GM21619 (cell line): ENCODE measurements around the gene RGL4.
A peak's percentile ranks its signal among the peaks of the same experiment; 100 is the strongest.

Experiments used
- ATAC-seq: cut with Tn5 transposase; IDR thresholded peaks from one replicate; pipeline ENCODE4 v1.9.1; 2021; ENCODE audit not compliant: unreplicated experiment

Gene RGL4

DNA sequence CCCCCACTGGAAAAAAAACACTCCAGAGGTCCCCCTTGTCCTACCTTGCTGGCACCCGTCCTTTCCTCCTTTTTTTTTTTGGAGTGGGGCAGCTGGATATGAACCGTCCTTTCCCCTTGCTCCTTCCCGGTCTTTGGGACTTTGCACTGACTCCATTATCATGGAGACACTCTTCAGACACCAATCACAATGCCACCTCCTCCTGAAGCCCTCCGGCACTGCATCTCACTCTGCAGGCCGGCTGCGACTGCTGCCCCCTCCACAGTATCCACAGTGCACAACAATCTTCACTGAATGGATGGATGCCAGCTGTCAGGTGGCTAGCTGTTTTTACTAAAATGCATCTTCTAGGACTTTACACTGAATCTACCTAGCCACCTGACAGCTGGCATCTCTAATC, 12.7 kb upstream of the RGL4 start:
- ATAC-seq: no peak

DNA sequence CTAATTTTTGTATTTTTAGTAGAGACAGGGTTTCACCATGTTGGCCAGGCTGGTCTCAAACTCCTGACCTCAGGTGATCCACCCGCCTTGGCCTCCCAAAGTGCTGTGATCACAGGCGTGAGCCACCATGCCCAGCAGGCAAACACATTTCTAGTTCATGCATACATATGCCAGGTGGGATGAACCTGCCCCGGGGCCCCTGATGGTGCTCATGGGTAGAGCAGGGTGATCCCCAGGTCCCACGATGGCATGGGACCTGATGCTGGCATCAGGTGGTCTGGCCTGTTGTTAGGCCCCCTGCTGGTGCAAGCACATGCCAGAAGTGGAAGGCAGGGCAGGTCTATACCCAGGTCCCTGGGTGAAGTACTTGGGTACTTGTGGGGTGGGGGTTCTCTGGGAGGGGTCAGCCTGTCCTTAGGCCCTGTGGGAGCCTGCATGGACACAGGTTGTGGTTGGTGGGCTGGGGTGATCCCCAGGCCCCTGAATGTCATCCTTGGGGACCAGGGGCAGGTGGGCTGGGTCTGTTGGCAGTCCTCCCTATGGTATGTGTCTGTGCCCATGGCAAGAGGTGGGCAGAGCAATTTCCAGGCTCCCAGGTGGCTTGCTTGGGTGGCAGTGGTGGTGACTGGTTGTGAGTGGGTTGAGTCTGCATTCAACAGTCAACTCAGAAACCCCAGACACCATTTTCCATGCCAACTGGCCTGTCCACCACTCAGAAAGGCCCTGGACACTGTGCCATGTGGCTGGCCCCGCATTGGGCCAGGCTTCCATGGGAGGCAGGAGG, 9.6 kb upstream of the RGL4 start:
- ATAC-seq: no peak

DNA sequence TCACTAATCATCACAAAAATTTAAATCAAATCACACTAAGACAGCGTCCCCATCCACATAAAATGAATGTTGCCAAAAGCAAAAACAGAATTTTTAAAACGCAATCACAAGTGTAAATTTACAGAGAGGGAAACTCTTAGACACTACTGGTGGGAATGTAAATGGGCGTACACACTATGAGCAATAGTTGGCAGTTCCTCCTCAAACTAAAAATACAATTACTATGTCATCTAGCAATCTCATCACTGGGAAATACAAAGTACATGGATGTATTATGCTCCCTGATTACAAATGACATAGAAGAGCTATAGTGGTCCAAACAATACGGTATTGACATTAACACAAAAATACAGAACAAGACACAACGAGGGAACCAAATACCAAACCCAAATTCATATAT, 8.7 kb upstream of the RGL4 start:
- ATAC-seq: no peak

DNA sequence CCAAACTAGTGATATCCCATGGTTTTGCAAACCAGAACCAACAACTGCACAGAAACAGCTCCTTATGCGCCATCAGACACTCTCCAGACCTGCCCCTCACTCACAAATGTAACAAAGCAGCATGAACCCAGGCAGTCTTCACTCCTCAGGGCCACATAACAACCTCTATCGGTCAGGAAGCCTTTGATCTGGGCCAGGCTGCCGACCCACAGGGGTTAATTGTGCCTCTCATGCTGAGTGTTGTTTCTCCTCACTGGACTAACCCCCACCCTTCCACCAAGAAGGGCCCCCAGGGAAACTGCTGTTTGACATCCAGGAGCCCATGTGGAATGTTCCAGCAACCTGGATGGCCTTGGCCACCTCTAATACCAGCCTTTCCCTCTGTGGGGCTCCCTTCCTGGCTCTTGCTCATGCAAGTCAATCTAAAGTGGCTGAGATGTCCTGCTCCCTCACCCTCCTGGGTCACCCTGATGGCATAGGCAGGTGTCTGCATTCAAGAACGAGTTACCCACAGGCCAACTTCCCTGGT, 7.9 kb upstream of the RGL4 start:
- no peak for ATAC-seq

DNA sequence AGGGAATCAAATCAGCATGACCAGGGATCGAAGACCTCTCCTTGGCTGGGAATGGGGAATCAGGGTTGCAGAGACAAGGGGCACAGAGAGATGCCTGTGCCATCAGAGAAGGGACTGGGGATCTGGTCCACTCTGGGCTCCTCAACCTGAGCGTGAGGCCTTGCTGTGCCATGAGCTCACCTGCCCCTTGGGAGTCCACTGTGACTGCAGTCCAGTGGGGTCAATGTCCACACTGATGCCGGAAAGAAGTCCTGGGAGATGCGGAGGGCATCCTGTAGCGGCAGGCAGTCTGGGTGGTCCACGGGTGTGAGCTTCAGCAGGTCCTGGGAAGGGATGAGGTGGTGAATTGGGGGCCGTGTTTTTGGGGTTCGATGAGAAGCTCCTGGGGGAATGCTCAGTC, 7.3 kb upstream of the RGL4 start:
- ATAC-seq: no peak

DNA sequence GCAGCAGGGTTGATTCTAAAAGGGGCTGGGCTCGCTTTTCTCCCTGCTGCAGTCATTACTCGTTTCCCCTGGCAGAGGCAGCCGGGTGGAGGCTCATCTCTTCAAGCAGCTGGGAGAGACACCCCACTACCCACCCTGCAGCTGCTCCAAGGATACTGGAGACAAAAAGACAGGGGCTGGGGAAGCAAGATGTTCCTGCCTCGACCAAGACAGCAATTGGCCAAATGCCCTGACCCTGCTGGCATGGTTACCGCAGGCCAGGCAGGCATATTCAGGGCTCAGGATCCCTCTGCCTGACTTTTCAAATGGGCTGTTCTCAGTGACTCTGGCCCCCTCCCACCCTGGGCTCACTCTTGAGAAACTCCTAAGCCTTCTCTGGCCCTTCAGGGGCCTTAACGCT, 6.8 kb upstream of the RGL4 start:
- ATAC-seq: no peak

DNA sequence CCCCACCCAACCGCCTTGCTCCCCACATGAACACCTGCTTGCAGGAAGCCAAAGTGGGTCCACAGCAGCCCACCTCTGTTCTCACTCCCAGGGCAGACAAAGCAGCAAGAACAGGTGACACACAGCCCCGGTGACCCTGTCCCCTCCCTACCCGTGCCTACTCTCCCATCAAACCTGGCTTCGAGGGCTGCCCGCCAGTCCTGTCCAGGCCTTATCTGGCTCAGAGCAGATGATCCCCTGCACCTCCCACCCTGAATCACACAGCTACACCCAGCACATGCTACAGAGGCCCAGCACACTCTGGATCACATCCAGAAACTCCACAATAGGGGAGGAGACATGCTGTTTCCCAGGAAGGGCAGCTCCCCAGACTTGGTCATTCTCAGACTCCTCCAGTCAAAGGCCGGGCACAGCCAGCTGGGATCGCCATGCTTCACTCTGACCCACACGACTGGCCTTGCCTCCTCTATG, 6.2 kb upstream of the RGL4 start:
- no peak for ATAC-seq

DNA sequence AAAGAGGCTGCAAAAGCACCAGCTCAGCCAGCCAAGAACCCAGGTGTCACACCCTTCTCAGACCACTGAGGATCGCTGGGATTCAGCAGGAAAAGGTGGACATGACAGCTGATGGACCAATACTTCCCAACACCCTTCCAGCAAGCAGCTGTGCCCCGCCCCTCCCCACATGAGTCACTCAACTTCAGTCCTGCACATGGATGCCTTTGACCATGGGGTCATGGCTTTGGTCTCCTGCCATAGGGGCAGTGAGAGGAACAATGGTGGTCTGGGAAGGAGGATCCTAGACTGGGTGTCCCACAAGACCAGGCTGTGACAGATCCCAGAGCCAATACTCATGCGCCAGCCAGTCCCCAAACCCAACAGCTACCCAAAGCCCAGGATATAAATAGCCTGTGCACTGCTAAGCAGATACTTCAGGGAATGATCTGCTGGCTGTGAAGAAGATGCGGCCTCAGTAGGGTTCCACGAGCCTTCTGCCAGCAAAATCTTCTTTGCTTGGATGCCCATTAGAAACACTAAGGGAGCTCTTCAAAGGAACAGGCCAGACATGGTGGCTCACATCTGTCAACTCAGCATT, 5.5 kb upstream of the RGL4 start:
- no peak for ATAC-seq

DNA sequence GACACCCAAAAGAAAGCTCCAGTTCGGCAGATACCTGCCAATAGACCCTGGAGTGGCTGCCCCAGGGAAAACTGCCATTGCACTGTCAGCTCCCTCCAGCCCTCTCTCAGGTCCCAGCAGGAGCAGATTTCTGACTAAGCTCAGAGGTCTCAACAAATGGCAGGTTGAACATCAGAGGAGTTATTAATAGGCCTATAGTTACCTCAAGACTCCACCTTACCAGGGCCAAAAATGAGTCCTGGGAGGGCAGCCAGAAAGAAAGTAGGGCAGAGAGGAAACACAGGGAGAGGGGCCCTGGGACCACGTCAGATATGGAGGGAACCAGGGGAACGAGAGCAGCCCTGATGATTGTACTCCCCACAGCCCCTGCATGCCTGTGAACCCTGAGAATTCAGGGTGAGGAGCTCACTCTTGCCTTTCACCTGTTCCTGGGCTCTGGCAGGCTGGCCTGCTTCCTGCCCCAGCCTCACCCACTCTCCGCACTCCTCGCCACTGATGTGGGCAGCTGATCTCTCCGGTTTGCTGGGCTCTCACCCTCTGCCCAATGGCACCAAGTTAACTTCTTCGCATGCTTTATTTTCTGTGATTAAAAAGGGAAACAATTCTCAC, 4.3 kb upstream of the RGL4 start:
- no peak for ATAC-seq

DNA sequence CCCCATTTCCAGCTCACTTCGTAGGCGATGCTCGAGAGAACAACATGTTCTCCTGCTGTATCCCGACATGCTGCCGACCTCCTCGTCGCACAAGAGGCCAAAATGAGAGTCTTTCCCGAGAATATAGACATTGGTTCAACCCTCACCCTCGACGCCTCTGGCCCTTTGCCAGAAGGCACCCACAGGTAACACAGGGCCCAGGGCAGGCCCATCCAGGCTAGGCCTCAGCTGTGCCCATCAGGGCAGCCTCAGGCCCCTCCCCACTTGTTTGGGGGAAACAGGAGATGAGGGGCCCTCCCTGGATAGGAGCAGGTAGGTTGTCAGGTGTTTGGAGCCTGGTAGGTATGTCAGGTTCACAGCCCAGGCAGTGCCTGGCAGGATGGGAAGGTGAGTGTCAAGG, 2.7 kb upstream of the RGL4 start:
- no peak for ATAC-seq

DNA sequence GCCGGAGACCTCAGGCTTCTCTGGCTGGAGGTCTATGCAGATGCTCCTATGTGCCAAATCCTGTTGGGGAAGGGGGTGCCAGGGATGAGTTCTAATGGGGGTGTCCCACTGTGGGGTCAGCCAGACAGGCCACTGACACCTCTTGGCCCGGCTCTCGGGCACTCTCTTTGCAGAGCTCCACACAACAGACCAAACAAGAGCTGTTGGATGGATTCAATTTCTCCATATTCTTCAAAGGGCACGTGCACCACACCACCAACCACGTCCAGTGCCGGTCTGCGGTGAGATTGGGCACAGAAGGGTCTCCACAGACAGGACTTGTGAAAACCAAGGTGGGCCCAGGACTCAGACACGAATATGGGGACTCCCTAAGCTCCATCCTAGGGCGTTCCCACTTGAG, 2.2 kb upstream of the RGL4 start:
- ATAC-seq: no peak

DNA sequence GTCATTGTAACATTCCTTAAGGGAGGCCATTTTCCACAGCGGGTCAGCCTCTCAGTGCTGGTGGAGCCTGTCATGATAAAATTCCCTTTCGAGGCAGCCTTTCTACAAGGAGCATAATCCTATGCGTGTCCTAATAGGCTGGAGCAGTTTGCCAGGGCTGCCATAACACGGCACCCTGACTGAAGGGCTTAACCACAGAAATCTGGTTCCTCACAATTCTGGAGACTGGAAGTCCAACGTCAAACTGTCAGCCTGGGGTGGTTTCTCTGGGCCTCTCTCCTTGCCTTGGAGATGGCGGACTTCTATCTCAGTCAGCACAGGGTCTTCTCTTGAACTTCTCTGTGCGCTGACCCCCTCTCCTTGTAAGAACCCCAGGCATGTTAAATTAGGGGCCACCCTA, 1.4 kb upstream of the RGL4 start:
- ATAC-seq: no peak

DNA sequence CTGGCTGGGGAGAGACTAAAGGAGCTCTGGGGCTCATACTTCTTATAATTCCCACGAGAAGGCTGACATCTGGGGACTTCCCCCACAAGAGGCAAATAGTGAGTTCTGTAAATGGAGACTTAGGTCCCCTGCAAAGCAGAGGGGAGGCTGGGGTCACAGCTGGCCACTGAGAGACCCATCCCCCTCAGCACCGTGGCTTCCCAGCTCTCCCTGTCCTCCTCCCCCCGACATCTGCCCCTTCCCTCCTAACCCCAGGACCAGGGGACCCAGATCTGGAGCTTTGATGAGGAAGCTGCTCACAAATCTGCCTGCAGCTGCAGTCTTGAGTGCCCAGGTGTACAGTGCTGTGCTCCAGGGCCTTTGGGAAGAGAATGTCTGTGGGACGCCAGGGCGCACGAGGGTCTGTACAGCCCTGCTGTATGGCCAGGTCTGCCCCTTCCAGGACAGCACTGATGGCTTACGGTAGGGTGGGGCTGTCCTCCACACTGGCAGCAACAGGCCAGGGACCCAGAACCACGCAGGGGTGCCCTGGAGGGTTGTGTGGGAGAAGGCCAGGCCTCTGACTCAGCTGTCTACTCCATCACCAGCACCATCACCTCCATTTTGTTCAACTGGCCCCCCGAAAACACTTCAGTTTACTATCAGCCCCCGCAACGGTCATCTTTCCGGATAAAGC, 1.1 kb downstream of the RGL4 start:
- ATAC-seq: no peak

DNA sequence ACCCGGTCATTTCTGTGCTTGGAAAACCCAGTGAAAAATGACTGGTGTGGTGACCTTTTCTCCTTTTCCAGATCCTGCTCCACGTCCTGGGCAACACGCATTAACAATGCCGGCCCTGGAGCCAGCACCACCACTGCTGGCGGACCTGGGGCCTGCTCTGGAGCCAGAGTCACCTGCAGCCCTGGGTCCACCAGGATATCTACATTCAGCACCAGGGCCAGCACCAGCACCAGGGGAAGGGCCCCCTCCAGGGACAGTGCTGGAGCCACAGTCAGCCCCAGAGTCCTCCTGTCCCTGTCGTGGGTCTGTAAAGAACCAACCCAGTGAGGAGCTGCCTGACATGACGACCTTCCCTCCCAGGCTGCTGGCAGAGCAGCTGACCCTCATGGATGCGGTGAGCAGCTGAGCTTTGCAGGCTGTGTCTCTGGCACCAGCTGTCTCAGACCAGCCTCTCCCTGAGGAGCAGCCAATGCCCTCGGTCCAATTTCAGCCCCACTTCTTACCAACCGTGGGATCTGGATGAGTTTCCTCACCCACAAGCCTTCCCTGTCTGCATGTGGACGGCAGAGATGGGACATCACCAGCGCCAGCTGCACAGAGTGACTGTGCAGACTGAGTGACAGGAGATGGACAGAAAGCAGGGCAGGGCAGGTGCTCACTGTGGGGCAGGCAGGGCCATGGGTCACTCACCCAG, 1.9 kb downstream of the RGL4 start:
- ATAC-seq: no peak

DNA sequence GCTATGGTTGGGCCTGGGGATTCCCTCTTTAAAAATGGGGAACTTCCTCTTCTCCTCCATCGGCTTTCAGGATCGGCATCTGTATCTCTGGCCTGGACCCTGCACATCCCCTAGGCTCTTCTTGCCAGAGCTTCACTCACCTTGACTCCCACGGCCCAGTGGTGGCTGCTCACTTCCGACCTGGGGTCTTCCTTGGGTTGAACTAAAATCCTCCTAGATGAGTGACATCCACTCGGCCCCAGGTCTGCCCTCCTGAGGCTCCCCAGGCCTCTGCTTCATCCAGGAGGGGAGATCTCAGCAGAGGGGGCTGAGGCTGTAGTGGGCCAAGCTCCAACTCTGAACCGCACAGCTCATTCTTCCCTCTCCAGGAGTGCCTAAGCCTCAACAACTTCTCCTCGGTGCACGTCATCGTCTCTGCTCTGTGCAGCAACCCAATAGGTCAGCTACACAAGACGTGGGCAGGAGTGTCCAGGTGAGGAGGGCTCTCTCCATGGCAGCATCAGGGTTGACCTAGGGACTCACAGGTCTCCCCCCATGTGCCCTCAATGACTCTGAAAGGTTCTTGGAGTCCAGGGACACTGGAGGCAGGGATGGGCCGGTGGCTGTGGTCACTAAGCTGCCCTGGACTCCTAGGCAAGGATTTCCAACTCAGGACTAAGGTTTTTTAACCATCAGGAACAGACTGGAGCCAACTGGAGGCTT, 3.3 kb downstream of the RGL4 start:
- ATAC-seq: no peak

DNA sequence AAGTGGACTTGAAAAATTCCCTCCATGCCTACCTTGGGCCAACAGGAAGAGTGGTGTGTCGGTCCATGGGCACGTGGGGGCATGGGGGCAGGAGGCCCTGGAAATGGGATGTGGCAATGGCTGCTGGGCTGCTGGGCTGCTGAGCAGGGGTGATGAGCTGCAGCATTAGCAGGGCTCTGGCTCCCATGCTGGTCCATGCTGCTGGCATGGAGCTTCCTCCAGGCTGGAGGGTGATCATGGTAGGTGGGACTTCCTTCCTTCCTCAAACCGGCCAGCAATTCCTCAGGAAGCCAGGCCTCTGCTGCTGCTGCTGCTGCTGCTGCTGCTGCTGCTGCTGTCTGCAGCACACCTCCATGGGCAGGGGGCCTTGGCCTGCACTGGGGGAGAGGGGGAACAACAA, 4.3 kb downstream of the RGL4 start:
- no peak for ATAC-seq

DNA sequence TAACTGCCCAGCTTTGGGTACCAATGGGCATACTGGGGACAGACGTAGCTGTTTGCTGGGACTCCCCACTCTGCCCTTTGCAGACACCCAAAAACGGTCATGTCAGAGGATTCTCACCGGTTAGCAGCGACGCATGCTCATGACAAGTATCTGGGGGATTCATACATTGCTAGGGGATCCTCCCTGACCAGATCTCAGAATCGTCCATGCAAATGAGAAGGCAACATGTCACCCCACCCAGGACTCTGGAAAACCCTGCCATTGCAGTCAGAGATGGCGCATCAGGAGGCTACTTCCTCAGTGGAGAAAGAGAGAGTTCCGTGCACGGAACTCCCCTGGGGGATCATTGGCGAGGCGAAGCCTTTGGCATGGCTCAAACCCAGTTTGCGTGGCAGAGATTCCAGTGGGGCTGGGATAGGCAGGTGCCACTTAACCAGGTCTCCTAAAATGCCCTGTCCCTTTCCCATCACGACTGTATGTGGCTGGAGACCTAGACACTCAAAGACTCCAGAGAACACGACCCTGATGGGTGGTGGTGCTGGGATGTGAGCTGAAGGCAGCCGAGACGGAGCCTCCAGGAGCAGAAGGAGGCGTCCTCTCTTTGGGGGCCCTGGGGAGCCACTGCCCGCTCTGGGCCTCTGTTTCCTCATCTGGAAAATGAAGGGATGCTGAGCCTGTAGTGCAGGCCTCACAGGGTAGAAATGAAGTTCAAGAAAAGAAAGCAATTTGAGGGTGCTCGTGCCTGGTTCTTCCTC, 4.9 kb downstream of the RGL4 start:
- ATAC-seq: no peak

DNA sequence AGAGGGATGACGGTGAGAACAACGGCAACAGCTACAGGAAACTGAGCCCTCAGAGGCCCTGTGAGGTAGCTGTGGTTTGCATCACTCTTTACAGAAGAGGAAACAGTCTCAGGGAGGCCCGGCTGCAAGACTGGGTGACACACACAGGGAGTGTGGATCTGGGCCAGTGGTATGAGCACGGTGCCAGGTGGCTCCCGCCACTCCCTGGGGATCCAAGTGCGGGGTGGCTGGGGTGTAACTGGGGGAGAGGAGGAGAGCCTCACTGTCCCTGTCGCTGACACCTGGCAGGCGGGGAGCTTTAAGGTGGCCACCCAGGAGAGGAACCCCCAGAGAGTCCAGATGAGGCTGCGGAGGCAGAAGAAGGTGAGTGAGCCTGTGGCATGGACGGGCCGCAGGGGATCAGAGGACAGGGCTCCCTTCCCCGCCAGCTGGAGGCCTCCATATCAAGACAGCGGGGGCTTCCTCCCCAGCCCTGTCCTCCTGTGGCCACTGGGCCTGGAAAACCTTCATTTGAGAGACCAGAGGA, 5.6 kb downstream of the RGL4 start:
- peak; percentile 90 for ATAC-seq
